Sigmoid colon (tissue), 3 donors: ENCODE data around the gene PEPD.

Experiments used
- CTCF ChIP-seq, 4 experiments: fragments of 450-650 bp in 3 of 4; fragments of 200-600 bp in 1 of 4; IDR thresholded peaks; one replicate each; pipeline ENCODE4 v1.5.1; 2016 to 2019; ENCODE audit warnings: antibody characterized with exemption in 4 of 4, mild to moderate bottlenecking in 3 of 4, moderate library complexity in 2 of 4
- POLR2A ChIP-seq, 2 donors: fragments of 450-650 bp; IDR thresholded peaks; one replicate each; pipeline ENCODE4 v1.6.1; 2016; ENCODE audit warnings: antibody characterized with exemption in 2 of 2, mild to moderate bottlenecking in 2 of 2, moderate library complexity in 2 of 2

DNA sequence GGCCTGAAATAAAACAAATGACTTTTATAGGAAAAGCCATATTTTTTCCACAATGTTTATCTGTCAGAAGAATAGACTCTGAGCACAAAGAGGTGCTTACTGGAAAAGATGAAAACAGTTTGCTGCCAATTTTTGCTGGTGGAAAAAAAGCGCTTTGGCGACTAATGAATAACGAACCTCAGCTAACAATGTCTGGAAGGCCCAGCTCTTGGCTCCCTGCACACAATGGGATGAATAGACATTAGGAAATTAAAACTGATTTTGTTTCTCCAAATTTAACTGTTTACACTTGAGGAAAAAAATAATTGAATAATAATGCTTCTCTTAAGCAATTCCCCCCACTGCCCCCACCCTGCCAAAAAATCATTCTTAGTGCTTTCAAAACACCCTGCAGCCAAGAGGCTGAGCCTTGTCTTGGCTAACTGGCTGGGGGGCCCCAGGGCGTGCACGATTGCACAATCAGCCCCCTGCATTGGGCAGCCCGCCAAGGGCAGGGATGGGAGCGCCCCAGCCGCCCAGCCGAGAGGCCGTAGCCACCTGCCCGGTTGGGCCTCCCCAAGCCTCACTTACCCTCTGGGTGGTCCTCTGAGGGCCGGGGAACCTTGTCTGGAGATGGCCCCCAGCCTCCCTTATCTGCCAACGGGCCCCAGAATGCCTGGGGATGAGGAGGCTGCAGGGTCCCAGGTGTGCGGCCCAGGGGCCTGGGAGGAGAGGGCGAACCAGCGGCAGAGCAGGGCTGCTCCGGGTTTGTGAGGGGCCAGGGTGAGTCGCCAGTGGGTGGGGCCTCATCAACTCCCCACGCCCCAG, 131.3 kb downstream of the PEPD start:
- TF ChIP-seq POLR2A (IDR thresholded peaks at IDR 0.05) (no peak), CTCF (IDR thresholded peaks at IDR 0.05) (no peak)
